ENCODE measurements around the gene PARVB.

The PARVB gene

GRCh38 chr22:44042249-44043218 is 18.4 kb downstream of the PARVB start:
- no peak overlapping the region for H3K9ac ChIP-seq (ENCODE audit: low read depth, low read length, poor library complexity)
- no peak overlapping the region for H3K4me3 ChIP-seq (ENCODE audit: low read length in 2 of 2)
- H2BK120ac ChIP-seq (ENCODE audit: low read depth, low read length), result no peak overlapping the region
- H3K79me1 ChIP-seq (ENCODE audit: low read depth, low read length), result no peaks in the 10 kb centered on the region
- WGBS, 2 donors (ENCODE audit: extremely low coverage in 2 of 2, insufficient read length in 2 of 2, insufficient replicate concordance in 1 of 2), result 100% methylated on average over 1 of the region's 20 CpGs; no CpG with 5 or more reads in 1 of the 2 donors
- H3K27ac ChIP-seq (replicated peaks; ENCODE audit: low read length), result no peak overlapping the region
- no peak overlapping the region for H2BK15ac ChIP-seq (ENCODE audit: low read length)
- no peak overlapping the region for H4K91ac ChIP-seq (ENCODE audit: low read depth, low read length, poor library complexity)
- no peak overlapping the region for H3K4me2 ChIP-seq (ENCODE audit: insufficient read depth, low read length, poor library complexity, severe bottlenecking)
- no peak overlapping the region for H2BK12ac ChIP-seq (ENCODE audit: low read length)
- H3K4me1 ChIP-seq (ENCODE audit: control insufficient read depth in 2 of 2, insufficient read depth in 1 of 2, low read depth in 1 of 2, low read length in 2 of 2), result no peaks in the 10 kb centered on the region
- no peak overlapping the region for H3K4ac ChIP-seq (ENCODE audit: low read length)
- no peak overlapping the region for H3K23ac ChIP-seq (ENCODE audit: low read depth, low read length, poor library complexity)
- H2BK5ac ChIP-seq (ENCODE audit: low read length), result no peak overlapping the region
- peaks cover 0 to 3% (median 0%) of the 10 kb centered on the region in 3 experiments for H3K27me3 ChIP-seq (ENCODE audit: control insufficient read depth in 3 of 3, insufficient read depth in 3 of 3, low read depth in 1 of 3, low read length in 3 of 3)
- no peak overlapping the region for H2AFZ ChIP-seq (ENCODE audit: low read length)
- no peak for DNase-seq (ENCODE audit: low spot score)
- no peaks in the 10 kb centered on the region for H3K36me3 ChIP-seq (replicated peaks in 1 of 2; ENCODE audit: control insufficient read depth in 2 of 2, insufficient read depth in 2 of 2, low read length in 2 of 2)
- H3K18ac ChIP-seq (ENCODE audit: low read length), result no peak overlapping the region
- H4K8ac ChIP-seq (ENCODE audit: low read depth, low read length), result no peak overlapping the region
- H3K9me3 ChIP-seq (replicated peaks in 1 of 2; ENCODE audit: control insufficient read depth in 2 of 2, insufficient read depth in 1 of 2, low read depth in 1 of 2, low read length in 2 of 2), result peaks cover 0 to 2% of the 10 kb centered on the region in 2 donors
- no peak overlapping the region for H2AK5ac ChIP-seq (ENCODE audit: low read depth, low read length)
- H3K14ac ChIP-seq (ENCODE audit: low read length), result no peak overlapping the region

- Histone ChIP-seq H4K8ac (ENCODE audit: low read depth, low read length) (no peak overlapping the region), H2BK120ac (ENCODE audit: low read depth, low read length) (no peak overlapping the region), H3K4me2 (ENCODE audit: insufficient read depth, low read length, poor library complexity, severe bottlenecking) (no peak overlapping the region), H3K27ac (replicated peaks; ENCODE audit: low read length) (no peak overlapping the region), H4K91ac (ENCODE audit: low read depth, low read length, poor library complexity) (no peak overlapping the region), H2AK5ac (ENCODE audit: low read depth, low read length) (no peak overlapping the region), H3K79me1 (ENCODE audit: low read depth, low read length) (no peaks in the 10 kb centered on the region), H2AFZ (ENCODE audit: low read length) (no peak overlapping the region), H3K9ac (ENCODE audit: low read depth, low read length, poor library complexity) (no peak overlapping the region), H3K9me3 (replicated peaks in 1 of 2; ENCODE audit: control insufficient read depth in 2 of 2, insufficient read depth in 1 of 2, low read depth in 1 of 2, low read length in 2 of 2) (peaks cover 0 to 2% of the 10 kb centered on the region in 2 donors), H3K27me3 (ENCODE audit: control insufficient read depth in 3 of 3, insufficient read depth in 3 of 3, low read depth in 1 of 3, low read length in 3 of 3) (peaks cover 0 to 3% (median 0%) of the 10 kb centered on the region in 3 experiments), H2BK5ac (ENCODE audit: low read length) (no peak overlapping the region), H3K23ac (ENCODE audit: low read depth, low read length, poor library complexity) (no peak overlapping the region), H3K36me3 (replicated peaks in 1 of 2; ENCODE audit: control insufficient read depth in 2 of 2, insufficient read depth in 2 of 2, low read length in 2 of 2) (no peaks in the 10 kb centered on the region), H3K4me3 (ENCODE audit: low read length in 2 of 2) (no peak overlapping the region), H3K18ac (ENCODE audit: low read length) (no peak overlapping the region), H3K4ac (ENCODE audit: low read length) (no peak overlapping the region), H2BK12ac (ENCODE audit: low read length) (no peak overlapping the region), H3K14ac (ENCODE audit: low read length) (no peak overlapping the region), H3K4me1 (ENCODE audit: control insufficient read depth in 2 of 2, insufficient read depth in 1 of 2, low read depth in 1 of 2, low read length in 2 of 2) (peaks cover 1 to 8% of the 10 kb centered on the region in 2 donors), H2BK15ac (ENCODE audit: low read length) (no peak overlapping the region)
- no CpG with 5 or more reads among the region's 1 CpG for WGBS, 2 donors (ENCODE audit: extremely low coverage in 2 of 2, insufficient read length in 2 of 2, insufficient replicate concordance in 1 of 2)
- DNase-seq (ENCODE audit: low spot score), result no peak
Measured at GRCh38 chr22:44045145-44045544, 21.0 kb downstream of the PARVB start.

- no peak overlapping the region for H3K9ac ChIP-seq (ENCODE audit: low read depth, low read length, poor library complexity)
- no peak overlapping the region for H2BK15ac ChIP-seq (ENCODE audit: low read length)
- no peaks in the 10 kb centered on the region for H3K36me3 ChIP-seq (replicated peaks in 1 of 2; ENCODE audit: control insufficient read depth in 2 of 2, insufficient read depth in 2 of 2, low read length in 2 of 2)
- H3K27ac ChIP-seq (replicated peaks; ENCODE audit: low read length), result no peak overlapping the region
- no peaks in the 10 kb centered on the region for H3K79me1 ChIP-seq (ENCODE audit: low read depth, low read length)
- H2AFZ ChIP-seq (ENCODE audit: low read length), result no peak overlapping the region
- no peak for DNase-seq (ENCODE audit: low spot score)
- no peak overlapping the region for H3K4me3 ChIP-seq (ENCODE audit: low read length in 2 of 2)
- H3K4ac ChIP-seq (ENCODE audit: low read length), result no peak overlapping the region
- H2BK12ac ChIP-seq (ENCODE audit: low read length), result no peak overlapping the region
- H3K9me3 ChIP-seq (replicated peaks in 1 of 2; ENCODE audit: control insufficient read depth in 2 of 2, insufficient read depth in 1 of 2, low read depth in 1 of 2, low read length in 2 of 2), result no peaks in the 10 kb centered on the region
- no peak overlapping the region for H2AK5ac ChIP-seq (ENCODE audit: low read depth, low read length)
- no peak overlapping the region for H3K23ac ChIP-seq (ENCODE audit: low read depth, low read length, poor library complexity)
- H4K91ac ChIP-seq (ENCODE audit: low read depth, low read length, poor library complexity), result no peak overlapping the region
- no peak overlapping the region for H2BK5ac ChIP-seq (ENCODE audit: low read length)
- H2BK120ac ChIP-seq (ENCODE audit: low read depth, low read length), result no peak overlapping the region
- peaks cover 0 to 5% (median 0%) of the 10 kb centered on the region in 3 experiments for H3K27me3 ChIP-seq (ENCODE audit: control insufficient read depth in 3 of 3, insufficient read depth in 3 of 3, low read depth in 1 of 3, low read length in 3 of 3)
- no peak overlapping the region for H3K18ac ChIP-seq (ENCODE audit: low read length)
- peaks cover 1 to 8% of the 10 kb centered on the region in 2 donors for H3K4me1 ChIP-seq (ENCODE audit: control insufficient read depth in 2 of 2, insufficient read depth in 1 of 2, low read depth in 1 of 2, low read length in 2 of 2)
- no peak overlapping the region for H3K4me2 ChIP-seq (ENCODE audit: insufficient read depth, low read length, poor library complexity, severe bottlenecking)
- H3K14ac ChIP-seq (ENCODE audit: low read length), result no peak overlapping the region
- no CpG with 5 or more reads among the region's 14 CpGs for WGBS, 2 donors (ENCODE audit: extremely low coverage in 2 of 2, insufficient read length in 2 of 2, insufficient replicate concordance in 1 of 2)
- no peak overlapping the region for H4K8ac ChIP-seq (ENCODE audit: low read depth, low read length)
Measured at GRCh38 chr22:44046485-44047141, 22.5 kb downstream of the PARVB start.

GRCh38 chr22:44047891-44048301 is 23.8 kb downstream of the PARVB start:
- Histone ChIP-seq H3K4ac (ENCODE audit: low read length) (no peak overlapping the region), H2AFZ (ENCODE audit: low read length) (no peak overlapping the region), H3K4me1 (ENCODE audit: control insufficient read depth in 2 of 2, insufficient read depth in 1 of 2, low read depth in 1 of 2, low read length in 2 of 2) (peaks cover 4 to 8% of the 10 kb centered on the region in 2 donors), H3K36me3 (replicated peaks in 1 of 2; ENCODE audit: control insufficient read depth in 2 of 2, insufficient read depth in 2 of 2, low read length in 2 of 2) (no peaks in the 10 kb centered on the region), H3K27me3 (ENCODE audit: control insufficient read depth in 3 of 3, insufficient read depth in 3 of 3, low read depth in 1 of 3, low read length in 3 of 3) (peaks cover 0 to 14% (median 0%) of the 10 kb centered on the region in 3 experiments), H2BK12ac (ENCODE audit: low read length) (no peak overlapping the region), H3K4me3 (ENCODE audit: low read length in 2 of 2) (peak overlapping the region in 1 of 2 donors; percentile 61), H3K14ac (ENCODE audit: low read length) (peak overlapping the region; percentile 91), H3K27ac (replicated peaks; ENCODE audit: low read length) (no peak overlapping the region), H2BK5ac (ENCODE audit: low read length) (no peak overlapping the region), H3K18ac (ENCODE audit: low read length) (no peak overlapping the region), H3K4me2 (ENCODE audit: insufficient read depth, low read length, poor library complexity, severe bottlenecking) (no peak overlapping the region), H2BK120ac (ENCODE audit: low read depth, low read length) (no peak overlapping the region), H3K9ac (ENCODE audit: low read depth, low read length, poor library complexity) (no peak overlapping the region), H3K9me3 (replicated peaks in 1 of 2; ENCODE audit: control insufficient read depth in 2 of 2, insufficient read depth in 1 of 2, low read depth in 1 of 2, low read length in 2 of 2) (no peaks in the 10 kb centered on the region), H3K23ac (ENCODE audit: low read depth, low read length, poor library complexity) (no peak overlapping the region), H3K79me1 (ENCODE audit: low read depth, low read length) (no peaks in the 10 kb centered on the region), H4K8ac (ENCODE audit: low read depth, low read length) (no peak overlapping the region), H2BK15ac (ENCODE audit: low read length) (no peak overlapping the region), H4K91ac (ENCODE audit: low read depth, low read length, poor library complexity) (no peak overlapping the region), H2AK5ac (ENCODE audit: low read depth, low read length) (no peak overlapping the region)
- no peak for DNase-seq (ENCODE audit: low spot score)
- no CpG with 5 or more reads among the region's 9 CpGs for WGBS, 2 donors (ENCODE audit: extremely low coverage in 2 of 2, insufficient read length in 2 of 2, insufficient replicate concordance in 1 of 2)

Data from neuronal stem cell (in vitro differentiated cells).